ENCODE data around the gene CDKN3. TPM values are rescaled to one million over a fixed set of nuclear protein-coding genes. Genes with fewer than 3 reads are reported as not detected.
A peak's percentile ranks its signal among the peaks of the same experiment; 100 is the strongest.

CDKN3 gene, protein sequence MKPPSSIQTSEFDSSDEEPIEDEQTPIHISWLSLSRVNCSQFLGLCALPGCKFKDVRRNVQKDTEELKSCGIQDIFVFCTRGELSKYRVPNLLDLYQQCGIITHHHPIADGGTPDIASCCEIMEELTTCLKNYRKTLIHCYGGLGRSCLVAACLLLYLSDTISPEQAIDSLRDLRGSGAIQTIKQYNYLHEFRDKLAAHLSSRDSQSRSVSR
- 15.7 TPM for total RNA-seq

DNA sequence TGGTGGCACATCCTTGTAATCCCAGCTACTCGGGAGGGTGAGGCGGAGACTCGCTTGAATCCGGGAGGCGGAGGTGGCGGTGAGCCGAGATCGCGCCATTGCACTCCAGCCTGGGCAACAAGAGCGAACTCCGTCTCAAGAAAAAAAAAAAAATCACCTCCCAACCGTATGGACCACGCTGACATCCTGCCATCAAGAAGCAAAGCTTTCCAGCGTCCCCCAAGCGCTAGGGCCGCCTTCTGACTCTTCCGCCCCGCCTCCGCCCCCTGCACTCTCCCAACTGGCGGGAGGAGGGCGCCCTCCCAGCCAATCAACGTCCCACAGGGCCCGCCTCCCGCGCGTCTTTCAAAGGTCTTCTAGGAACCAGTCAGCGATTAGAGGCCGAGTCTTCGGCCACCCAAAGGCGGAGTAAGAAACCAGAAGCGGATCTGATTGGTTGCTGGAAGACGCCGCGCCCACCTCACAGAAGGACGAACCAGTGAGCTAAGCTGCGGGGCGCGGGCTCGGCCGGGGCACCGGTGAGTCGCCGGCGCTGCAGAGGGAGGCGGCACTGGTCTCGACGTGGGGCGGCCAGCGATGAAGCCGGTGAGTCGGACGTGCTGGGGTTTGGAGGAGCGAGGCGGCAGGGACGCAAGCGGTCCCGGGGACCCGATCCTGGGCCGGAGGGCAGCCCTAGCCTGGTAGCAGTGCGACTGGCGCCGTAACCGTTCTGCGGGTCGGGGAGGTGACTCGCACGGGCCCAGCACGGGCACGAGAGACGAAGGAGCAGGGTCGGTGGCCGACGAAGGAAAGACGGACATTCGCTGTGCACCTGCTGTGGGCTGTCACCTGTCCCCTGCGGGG, at the start of gene CDKN3:
TSS of gene CDKN3 (plus strand) at position 515 of the 843 bp plus-strand sequence. CDS start at position 577, 62 bp downstream.
- peak within 1 kb of the TSS; percentile 74 to 85 (median 80) for H3K9ac ChIP-seq (ENCODE audit: low read depth in 1 of 3, low read length in 3 of 3)
- H3K27me3 ChIP-seq (ENCODE audit: control insufficient read depth in 3 of 3, insufficient read depth in 3 of 3, low read length in 3 of 3): no peaks in the 10 kb centered on the region
- peak within 1 kb of the TSS; percentile 80 to 95 (median 93) for H3K4me3 ChIP-seq (ENCODE audit: low read length in 3 of 3)
- no peaks in the 10 kb centered on the region for H3K36me3 ChIP-seq (ENCODE audit: control insufficient read depth in 3 of 3, insufficient read depth in 3 of 3, low read length in 3 of 3)
- H3K4me1 ChIP-seq (ENCODE audit: control insufficient read depth in 3 of 3, insufficient read depth in 3 of 3, low read length in 3 of 3): peaks cover 7 to 19% (median 8%) of the 10 kb centered on the region in 3 donors
- H3K27ac ChIP-seq (ENCODE audit: low read depth, low read length): no peak within 1 kb of the TSS
- H3K9me3 ChIP-seq (ENCODE audit: control insufficient read depth in 3 of 3, low read length in 3 of 3): no peaks in the 10 kb centered on the region

DNA sequence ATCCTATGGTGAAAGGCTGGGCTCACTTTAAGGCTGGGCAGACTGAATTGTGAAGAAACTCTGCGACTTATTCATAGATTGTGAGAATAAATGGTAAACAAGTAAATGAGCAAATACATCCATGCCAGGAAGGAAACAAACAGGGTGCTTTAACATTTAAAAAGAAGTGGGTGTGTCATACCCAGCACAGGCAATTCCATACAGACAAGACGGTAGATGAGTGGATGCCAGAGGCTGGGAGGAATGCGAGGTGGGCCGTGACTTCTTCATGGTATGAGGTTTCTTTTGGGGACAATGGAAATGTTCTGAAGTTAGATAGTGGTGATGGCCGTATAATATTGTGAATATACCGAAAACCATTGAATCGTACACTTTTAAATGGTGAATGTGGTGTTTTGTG, 49.8 kb upstream of the CDKN3 start:
- Histone ChIP-seq H3K36me3 (ENCODE audit: control insufficient read depth in 3 of 3, insufficient read depth in 3 of 3, low read length in 3 of 3) (no peaks in the 10 kb centered on the region), H3K4me1 (ENCODE audit: control insufficient read depth in 3 of 3, insufficient read depth in 3 of 3, low read length in 3 of 3) (peaks cover 10 to 18% (median 16%) of the 10 kb centered on the region in 3 donors), H3K4me3 (ENCODE audit: low read length in 3 of 3) (no peak overlapping the region), H3K27ac (ENCODE audit: low read depth, low read length) (no peak overlapping the region), H3K27me3 (ENCODE audit: control insufficient read depth in 3 of 3, insufficient read depth in 3 of 3, low read length in 3 of 3) (peaks cover 0 to 9% (median 3%) of the 10 kb centered on the region in 3 donors), H3K9me3 (ENCODE audit: control insufficient read depth in 3 of 3, low read length in 3 of 3) (no peaks in the 10 kb centered on the region), H3K9ac (ENCODE audit: low read depth in 1 of 3, low read length in 3 of 3) (no peak overlapping the region)

DNA sequence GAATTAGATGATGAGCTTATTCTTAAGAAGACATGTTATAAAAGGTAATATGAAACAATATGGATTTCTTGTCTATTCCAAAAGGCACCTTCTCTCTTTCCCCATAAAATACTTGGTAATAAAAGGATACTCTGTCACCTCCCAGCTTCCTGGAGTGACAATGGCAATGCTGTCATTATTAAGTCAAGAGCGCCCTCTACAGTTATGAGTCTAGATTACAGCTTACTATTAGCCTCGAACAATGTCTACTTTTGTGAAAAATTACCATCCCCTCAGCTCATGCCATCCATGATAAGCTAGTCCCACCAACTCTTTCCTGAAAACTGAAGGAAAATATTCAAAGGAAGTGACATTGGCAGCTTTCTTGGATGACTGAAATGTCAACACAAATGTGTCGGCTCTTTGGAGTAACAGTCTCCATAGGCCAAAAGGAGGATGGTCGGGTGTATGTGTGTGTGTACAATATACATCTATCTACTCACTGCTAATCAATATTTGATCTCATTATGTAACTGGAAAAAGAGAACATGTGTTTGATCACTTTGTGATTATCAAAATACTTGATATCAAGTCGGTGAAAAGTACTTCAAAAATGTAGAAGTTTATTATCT, 48.7 kb upstream of the CDKN3 start:
- Histone ChIP-seq H3K27me3 (ENCODE audit: control insufficient read depth in 3 of 3, insufficient read depth in 3 of 3, low read length in 3 of 3) (peaks cover 0 to 9% (median 3%) of the 10 kb centered on the region in 3 donors), H3K9ac (ENCODE audit: low read depth in 1 of 3, low read length in 3 of 3) (no peak overlapping the region), H3K9me3 (ENCODE audit: control insufficient read depth in 3 of 3, low read length in 3 of 3) (no peaks in the 10 kb centered on the region), H3K36me3 (ENCODE audit: control insufficient read depth in 3 of 3, insufficient read depth in 3 of 3, low read length in 3 of 3) (no peaks in the 10 kb centered on the region), H3K4me1 (ENCODE audit: control insufficient read depth in 3 of 3, insufficient read depth in 3 of 3, low read length in 3 of 3) (peaks cover 9 to 18% (median 16%) of the 10 kb centered on the region in 3 donors), H3K4me3 (ENCODE audit: low read length in 3 of 3) (no peak overlapping the region), H3K27ac (ENCODE audit: low read depth, low read length) (no peak overlapping the region)

DNA sequence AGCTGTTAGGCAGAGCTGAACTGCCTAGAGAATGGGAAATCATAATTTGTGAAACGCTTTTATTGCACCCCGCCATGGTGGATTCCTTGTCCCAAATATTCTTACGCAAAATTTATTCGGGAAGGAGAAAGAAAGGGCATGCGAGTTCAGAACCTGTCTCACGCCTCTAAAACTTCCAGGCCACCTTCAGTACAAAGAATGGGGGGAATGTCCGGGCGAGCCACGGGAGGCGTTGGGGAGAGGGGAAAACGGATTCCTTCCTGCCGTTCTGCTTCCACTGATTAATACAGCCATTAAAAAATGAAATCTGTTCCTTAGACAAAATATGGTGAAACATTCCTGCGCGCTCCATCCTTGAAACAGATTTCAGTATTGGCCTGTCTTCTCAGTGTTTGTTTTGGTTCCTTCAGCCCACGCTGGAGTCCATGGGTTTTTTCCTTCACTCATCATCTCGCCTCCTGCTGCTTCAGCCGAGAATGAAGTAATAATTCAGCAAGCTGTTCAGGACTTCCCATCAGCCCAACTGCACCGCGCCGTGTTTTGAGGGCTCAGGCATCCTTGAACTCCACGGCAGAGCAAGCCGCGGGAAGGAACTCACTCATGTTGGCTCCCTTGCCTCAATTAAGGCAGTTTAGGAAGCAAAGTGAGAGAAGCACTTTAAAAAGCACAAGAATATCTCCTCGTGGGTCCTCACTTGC, 47.7 kb upstream of the CDKN3 start:
- peak overlapping the region in 2 of 3 donors; percentile 16 to 54 for H3K4me3 ChIP-seq (ENCODE audit: low read length in 3 of 3)
- peaks cover 3 to 13% (median 10%) of the 10 kb centered on the region in 3 donors for H3K4me1 ChIP-seq (ENCODE audit: control insufficient read depth in 3 of 3, insufficient read depth in 3 of 3, low read length in 3 of 3)
- H3K9ac ChIP-seq (ENCODE audit: low read depth in 1 of 3, low read length in 3 of 3): peak overlapping the region in 1 of 3 donors; percentile 3
- peak overlapping the region; percentile 42 for H3K27ac ChIP-seq (ENCODE audit: low read depth, low read length)
- H3K9me3 ChIP-seq (ENCODE audit: control insufficient read depth in 3 of 3, low read length in 3 of 3): no peaks in the 10 kb centered on the region
- peaks cover 0 to 9% (median 3%) of the 10 kb centered on the region in 3 donors for H3K27me3 ChIP-seq (ENCODE audit: control insufficient read depth in 3 of 3, insufficient read depth in 3 of 3, low read length in 3 of 3)
- H3K36me3 ChIP-seq (ENCODE audit: control insufficient read depth in 3 of 3, insufficient read depth in 3 of 3, low read length in 3 of 3): no peaks in the 10 kb centered on the region

DNA sequence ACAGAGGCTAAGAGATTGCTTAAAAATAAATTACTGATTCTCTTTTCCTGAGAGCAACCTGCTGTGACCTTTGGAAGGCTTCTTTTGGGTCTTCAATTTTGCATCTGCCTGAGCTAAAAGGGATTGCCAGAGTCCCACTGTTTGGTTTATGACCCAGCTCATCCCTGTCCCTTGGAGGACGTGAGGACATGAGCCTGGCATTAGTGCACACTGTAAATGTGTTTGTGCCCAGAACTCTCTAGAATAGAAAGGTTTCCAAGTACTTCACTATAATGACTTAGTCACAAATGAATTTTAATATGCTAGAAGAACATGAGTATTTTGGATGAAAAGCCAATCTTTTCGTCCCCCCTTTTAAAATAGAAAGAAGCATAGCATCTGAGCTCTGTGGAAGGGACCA, 47.1 kb upstream of the CDKN3 start:
- Histone ChIP-seq H3K36me3 (ENCODE audit: control insufficient read depth in 3 of 3, insufficient read depth in 3 of 3, low read length in 3 of 3) (no peaks in the 10 kb centered on the region), H3K9ac (ENCODE audit: low read depth in 1 of 3, low read length in 3 of 3) (peak overlapping the region in 1 of 3 donors; percentile 10), H3K27me3 (ENCODE audit: control insufficient read depth in 3 of 3, insufficient read depth in 3 of 3, low read length in 3 of 3) (peaks cover 0 to 9% (median 3%) of the 10 kb centered on the region in 3 donors), H3K27ac (ENCODE audit: low read depth, low read length) (peak overlapping the region; percentile 42), H3K9me3 (ENCODE audit: control insufficient read depth in 3 of 3, low read length in 3 of 3) (peaks cover 0 to 2% (median 0%) of the 10 kb centered on the region in 3 donors), H3K4me3 (ENCODE audit: low read length in 3 of 3) (peak overlapping the region in 1 of 3 donors; percentile 54), H3K4me1 (ENCODE audit: control insufficient read depth in 3 of 3, insufficient read depth in 3 of 3, low read length in 3 of 3) (peaks cover 3 to 13% (median 10%) of the 10 kb centered on the region in 3 donors)

DNA sequence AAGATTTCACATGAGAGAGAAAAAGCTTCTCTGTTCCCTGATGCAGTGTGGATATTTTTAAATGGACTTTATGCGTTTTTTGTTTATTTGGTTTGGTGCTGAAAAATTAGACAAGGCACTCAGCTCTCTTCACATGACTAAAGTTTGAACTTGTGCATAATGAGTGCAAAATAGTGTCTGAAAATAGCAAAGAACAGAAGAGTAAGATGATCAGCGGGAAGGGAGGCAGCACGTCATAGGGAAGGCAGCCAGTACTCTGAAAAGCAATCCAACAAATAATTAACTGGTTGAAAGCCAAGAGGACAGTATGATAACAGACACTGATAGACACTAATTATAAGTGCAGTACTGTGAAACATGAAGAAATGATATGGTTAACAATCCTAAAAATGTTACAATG, 46.6 kb upstream of the CDKN3 start:
- H3K4me3 ChIP-seq (ENCODE audit: low read length in 3 of 3): no peak overlapping the region
- H3K36me3 ChIP-seq (ENCODE audit: control insufficient read depth in 3 of 3, insufficient read depth in 3 of 3, low read length in 3 of 3): no peaks in the 10 kb centered on the region
- H3K27me3 ChIP-seq (ENCODE audit: control insufficient read depth in 3 of 3, insufficient read depth in 3 of 3, low read length in 3 of 3): peaks cover 0 to 9% (median 3%) of the 10 kb centered on the region in 3 donors
- peaks cover 3 to 13% (median 10%) of the 10 kb centered on the region in 3 donors for H3K4me1 ChIP-seq (ENCODE audit: control insufficient read depth in 3 of 3, insufficient read depth in 3 of 3, low read length in 3 of 3)
- no peak overlapping the region for H3K27ac ChIP-seq (ENCODE audit: low read depth, low read length)
- no peak overlapping the region for H3K9ac ChIP-seq (ENCODE audit: low read depth in 1 of 3, low read length in 3 of 3)
- peaks cover 0 to 3% (median 0%) of the 10 kb centered on the region in 3 donors for H3K9me3 ChIP-seq (ENCODE audit: control insufficient read depth in 3 of 3, low read length in 3 of 3)

DNA sequence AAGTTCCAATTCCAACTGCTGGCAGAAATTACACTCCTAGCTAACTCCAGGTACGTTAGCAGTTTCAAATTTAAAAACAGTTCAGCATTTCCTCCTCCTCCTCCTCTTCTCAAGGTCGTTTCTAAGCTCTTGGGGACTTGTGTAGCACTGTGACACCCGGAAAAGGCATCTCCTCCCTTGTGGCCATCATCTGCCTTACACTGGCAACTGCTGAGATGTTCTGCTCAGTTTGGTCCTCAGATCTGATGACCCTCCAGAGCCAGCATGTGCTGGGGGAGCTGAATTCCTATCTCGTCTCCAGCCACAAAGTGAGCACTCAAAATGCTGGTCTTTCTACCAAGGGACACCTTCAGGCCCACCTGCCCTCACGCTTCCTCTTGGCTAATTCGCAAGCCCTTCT, 43.5 kb upstream of the CDKN3 start:
- H3K9me3 ChIP-seq (ENCODE audit: control insufficient read depth in 3 of 3, low read length in 3 of 3): peaks cover 0 to 3% (median 0%) of the 10 kb centered on the region in 3 donors
- no peak overlapping the region for H3K9ac ChIP-seq (ENCODE audit: low read depth in 1 of 3, low read length in 3 of 3)
- no peaks in the 10 kb centered on the region for H3K36me3 ChIP-seq (ENCODE audit: control insufficient read depth in 3 of 3, insufficient read depth in 3 of 3, low read length in 3 of 3)
- H3K4me3 ChIP-seq (ENCODE audit: low read length in 3 of 3): no peak overlapping the region
- peaks cover 0 to 9% (median 3%) of the 10 kb centered on the region in 3 donors for H3K27me3 ChIP-seq (ENCODE audit: control insufficient read depth in 3 of 3, insufficient read depth in 3 of 3, low read length in 3 of 3)
- no peak overlapping the region for H3K27ac ChIP-seq (ENCODE audit: low read depth, low read length)
- peaks cover 3 to 13% (median 10%) of the 10 kb centered on the region in 3 donors for H3K4me1 ChIP-seq (ENCODE audit: control insufficient read depth in 3 of 3, insufficient read depth in 3 of 3, low read length in 3 of 3)

DNA sequence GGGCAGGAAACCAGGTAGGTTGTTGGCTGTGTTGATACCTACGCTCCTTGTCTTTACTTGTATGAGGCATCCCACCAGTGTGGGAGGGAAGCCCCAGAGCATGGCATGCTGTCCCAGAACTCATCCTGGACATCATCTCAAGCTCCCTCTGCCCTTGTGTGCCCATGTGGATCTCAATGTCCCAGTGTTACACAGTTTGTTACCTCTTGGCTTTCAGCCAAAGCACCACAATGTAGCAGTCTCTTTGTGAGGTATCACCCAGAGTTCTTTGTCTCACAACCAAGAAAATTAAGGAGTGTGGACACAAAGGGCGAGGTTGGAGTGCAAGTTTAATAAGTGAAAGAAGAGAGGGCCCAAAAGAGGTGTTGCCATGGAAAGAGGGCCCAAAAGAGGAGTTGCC, 43.1 kb upstream of the CDKN3 start:
- Histone ChIP-seq H3K4me3 (ENCODE audit: low read length in 3 of 3) (no peak overlapping the region), H3K4me1 (ENCODE audit: control insufficient read depth in 3 of 3, insufficient read depth in 3 of 3, low read length in 3 of 3) (peaks cover 3 to 13% (median 10%) of the 10 kb centered on the region in 3 donors), H3K27ac (ENCODE audit: low read depth, low read length) (no peak overlapping the region), H3K9ac (ENCODE audit: low read depth in 1 of 3, low read length in 3 of 3) (no peak overlapping the region), H3K27me3 (ENCODE audit: control insufficient read depth in 3 of 3, insufficient read depth in 3 of 3, low read length in 3 of 3) (peaks cover 0 to 9% (median 3%) of the 10 kb centered on the region in 3 donors), H3K9me3 (ENCODE audit: control insufficient read depth in 3 of 3, low read length in 3 of 3) (peaks cover 0 to 3% (median 0%) of the 10 kb centered on the region in 3 donors), H3K36me3 (ENCODE audit: control insufficient read depth in 3 of 3, insufficient read depth in 3 of 3, low read length in 3 of 3) (no peaks in the 10 kb centered on the region)

DNA sequence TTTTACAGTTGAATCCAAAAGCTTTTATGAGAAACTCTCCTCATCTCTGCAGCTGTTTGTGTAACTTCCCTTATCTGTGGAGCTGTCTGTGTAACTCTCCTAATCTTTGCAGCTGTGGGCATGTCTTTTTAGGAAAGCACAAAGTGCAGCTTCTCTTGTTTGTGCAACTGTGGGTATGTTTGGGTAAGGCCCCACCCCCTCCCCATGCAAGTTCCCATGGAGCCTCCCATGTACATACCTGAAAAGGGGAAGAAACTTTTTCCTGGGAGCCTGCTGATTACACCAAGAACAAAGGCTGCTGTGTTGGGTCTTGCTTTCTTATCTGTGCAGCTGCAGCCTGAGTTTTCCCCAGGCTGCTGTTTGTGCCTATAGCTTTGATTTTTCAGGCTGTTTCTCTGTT, 42.7 kb upstream of the CDKN3 start:
- Histone ChIP-seq H3K36me3 (ENCODE audit: control insufficient read depth in 3 of 3, insufficient read depth in 3 of 3, low read length in 3 of 3) (no peaks in the 10 kb centered on the region), H3K27me3 (ENCODE audit: control insufficient read depth in 3 of 3, insufficient read depth in 3 of 3, low read length in 3 of 3) (peaks cover 0 to 6% (median 3%) of the 10 kb centered on the region in 3 donors), H3K4me1 (ENCODE audit: control insufficient read depth in 3 of 3, insufficient read depth in 3 of 3, low read length in 3 of 3) (peaks cover 3 to 11% (median 10%) of the 10 kb centered on the region in 3 donors), H3K27ac (ENCODE audit: low read depth, low read length) (no peak overlapping the region), H3K9me3 (ENCODE audit: control insufficient read depth in 3 of 3, low read length in 3 of 3) (peaks cover 0 to 3% (median 0%) of the 10 kb centered on the region in 3 donors), H3K9ac (ENCODE audit: low read depth in 1 of 3, low read length in 3 of 3) (no peak overlapping the region), H3K4me3 (ENCODE audit: low read length in 3 of 3) (no peak overlapping the region)

All from skeletal muscle tissue (tissue), 4 donors.